Measurements from ENCODE around the gene ROGDI. TPM values are rescaled to one million over a fixed set of nuclear protein-coding genes. Genes with fewer than 3 reads are reported as not detected.

The ROGDI gene
- polyA plus RNA-seq, 1 donor (not counting 4 experiments of a cell fraction or from before 2014, with no cell fraction given), result 20.5 TPM

GRCh38 chr16:4814046-4814445, 11.6 kb upstream of the ROGDI start:
- Histone ChIP-seq H3K4me2 (ENCODE audit: control insufficient read depth, extremely low read depth, insufficient read depth, low read depth, low read length) (no peak overlapping the region), H2AFZ (ENCODE audit: control insufficient read depth, low read length) (no peak overlapping the region), H3K4me3 (ENCODE audit: control insufficient read depth in 2 of 3, extremely low read depth in 1 of 3, insufficient read depth in 2 of 3, low read depth in 1 of 3, low read length in 3 of 3) (no peak overlapping the region), H3K9ac (ENCODE audit: control insufficient read depth, extremely low read depth, insufficient read depth, low read length) (no peak overlapping the region), H3K36me3 (ENCODE audit: control insufficient read depth in 2 of 2, extremely low read depth in 1 of 2, insufficient read depth in 2 of 2, low read length in 2 of 2) (peaks cover 26 to 36% of the 10 kb centered on the region in 2 experiments), H3K4me1 (ENCODE audit: control insufficient read depth, extremely low read depth, insufficient read depth, low read length) (peaks cover 2% of the 10 kb centered on the region), H4K20me1 (ENCODE audit: control insufficient read depth, extremely low read depth, insufficient read depth, low read length) (no peaks in the 10 kb centered on the region), H3K9me1 (ENCODE audit: control insufficient read depth, extremely low read depth, insufficient read depth, low read length) (no peaks in the 10 kb centered on the region), H3K27me3 (ENCODE audit: control insufficient read depth, extremely low read depth, insufficient read depth, low read length) (no peaks in the 10 kb centered on the region), H3K9me3 (ENCODE audit: control insufficient read depth, low read depth, low read length) (no peaks in the 10 kb centered on the region), H3K27ac (ENCODE audit: control insufficient read depth, insufficient read depth, low read length) (no peak overlapping the region), H3K79me2 (ENCODE audit: control insufficient read depth, insufficient read depth, low read length) (no peaks in the 10 kb centered on the region)
- FAIRE-seq, result no peak
- TF ChIP-seq, protein P1, sequence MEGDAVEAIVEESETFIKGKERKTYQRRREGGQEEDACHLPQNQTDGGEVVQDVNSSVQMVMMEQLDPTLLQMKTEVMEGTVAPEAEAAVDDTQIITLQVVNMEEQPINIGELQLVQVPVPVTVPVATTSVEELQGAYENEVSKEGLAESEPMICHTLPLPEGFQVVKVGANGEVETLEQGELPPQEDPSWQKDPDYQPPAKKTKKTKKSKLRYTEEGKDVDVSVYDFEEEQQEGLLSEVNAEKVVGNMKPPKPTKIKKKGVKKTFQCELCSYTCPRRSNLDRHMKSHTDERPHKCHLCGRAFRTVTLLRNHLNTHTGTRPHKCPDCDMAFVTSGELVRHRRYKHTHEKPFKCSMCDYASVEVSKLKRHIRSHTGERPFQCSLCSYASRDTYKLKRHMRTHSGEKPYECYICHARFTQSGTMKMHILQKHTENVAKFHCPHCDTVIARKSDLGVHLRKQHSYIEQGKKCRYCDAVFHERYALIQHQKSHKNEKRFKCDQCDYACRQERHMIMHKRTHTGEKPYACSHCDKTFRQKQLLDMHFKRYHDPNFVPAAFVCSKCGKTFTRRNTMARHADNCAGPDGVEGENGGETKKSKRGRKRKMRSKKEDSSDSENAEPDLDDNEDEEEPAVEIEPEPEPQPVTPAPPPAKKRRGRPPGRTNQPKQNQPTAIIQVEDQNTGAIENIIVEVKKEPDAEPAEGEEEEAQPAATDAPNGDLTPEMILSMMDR (optimal IDR thresholded peaks at IDR 0.05 in 1 of 3, IDR thresholded peaks at IDR 0.05 in 1 of 3, conservative IDR thresholded peaks at IDR 0.05 in 1 of 3; ENCODE audit: extremely low read depth in 1 of 3, insufficient read depth in 2 of 3, low read length in 3 of 3), result no peak
- TF ChIP-seq EZH2 (IDR thresholded peaks at IDR 0.05; ENCODE audit: low read length), result no peak
- dilution Hi-C loops (cut with MboI; ENCODE audit: extremely low pct_ligation_motif_present, low sequenced_read_pairs), result no loop called here
- no peak for DNase-seq (ENCODE audit: low read depth, low spot score)

DNA sequence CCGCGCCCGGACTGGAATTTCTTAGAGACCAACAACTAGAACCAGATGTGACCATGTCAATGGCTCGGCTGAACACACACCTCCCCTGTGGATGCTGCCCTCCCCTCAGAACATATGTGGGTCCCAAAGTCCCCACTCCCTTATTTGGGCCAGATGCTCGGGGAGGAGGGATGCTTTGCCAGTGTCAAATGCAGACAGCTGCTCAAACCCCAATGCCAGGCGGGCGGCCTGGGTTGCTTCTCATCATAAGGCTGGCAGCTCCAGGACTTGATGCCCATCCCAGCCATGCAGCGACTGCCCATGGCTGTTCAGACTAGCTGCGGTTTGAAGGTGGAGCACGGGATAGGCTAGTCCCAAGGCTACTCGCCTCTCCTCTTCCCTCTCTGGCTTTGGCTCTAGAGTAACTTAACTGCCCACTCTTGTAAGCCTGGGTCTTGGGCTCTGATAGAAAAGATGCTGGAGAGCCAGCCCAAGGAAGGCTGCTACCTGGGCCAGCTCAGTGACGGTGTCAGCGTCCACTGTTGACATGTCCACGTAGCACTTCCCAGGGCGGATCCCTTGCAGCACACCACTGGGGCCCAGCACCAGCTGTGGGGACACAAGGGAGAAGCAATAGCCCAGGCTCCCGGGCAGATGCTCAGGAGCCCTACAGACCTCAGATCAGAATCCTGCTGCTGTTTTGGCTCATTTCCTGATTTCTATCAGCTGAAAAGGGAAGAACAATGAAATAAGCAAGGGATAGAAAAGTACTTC, 11.0 kb upstream of the ROGDI start:
- H3K9me3 ChIP-seq (ENCODE audit: control insufficient read depth, low read depth, low read length), result no peaks in the 10 kb centered on the region
- DNase-seq (ENCODE audit: low read depth, low spot score), result no peak
- H3K79me2 ChIP-seq (ENCODE audit: control insufficient read depth, insufficient read depth, low read length), result no peaks in the 10 kb centered on the region
- TF ChIP-seq EZH2 (IDR thresholded peaks at IDR 0.05; ENCODE audit: low read length), result no peak
- TF ChIP-seq, protein P1 (optimal IDR thresholded peaks at IDR 0.05 in 1 of 3, IDR thresholded peaks at IDR 0.05 in 1 of 3, conservative IDR thresholded peaks at IDR 0.05 in 1 of 3; ENCODE audit: extremely low read depth in 1 of 3, insufficient read depth in 2 of 3, low read length in 3 of 3), result no peak
- no peak overlapping the region for H3K4me3 ChIP-seq (ENCODE audit: control insufficient read depth in 2 of 3, extremely low read depth in 1 of 3, insufficient read depth in 2 of 3, low read depth in 1 of 3, low read length in 3 of 3)
- no peak for FAIRE-seq
- H3K36me3 ChIP-seq (ENCODE audit: control insufficient read depth in 2 of 2, extremely low read depth in 1 of 2, insufficient read depth in 2 of 2, low read length in 2 of 2), result peaks cover 25 to 36% of the 10 kb centered on the region in 2 experiments
- no peak overlapping the region for H2AFZ ChIP-seq (ENCODE audit: control insufficient read depth, low read length)
- no peaks in the 10 kb centered on the region for H3K27me3 ChIP-seq (ENCODE audit: control insufficient read depth, extremely low read depth, insufficient read depth, low read length)
- no peaks in the 10 kb centered on the region for H4K20me1 ChIP-seq (ENCODE audit: control insufficient read depth, extremely low read depth, insufficient read depth, low read length)
- dilution Hi-C loops (cut with MboI; ENCODE audit: extremely low pct_ligation_motif_present, low sequenced_read_pairs), result no loop called here
- H3K9me1 ChIP-seq (ENCODE audit: control insufficient read depth, extremely low read depth, insufficient read depth, low read length), result no peaks in the 10 kb centered on the region
- no peak overlapping the region for H3K9ac ChIP-seq (ENCODE audit: control insufficient read depth, extremely low read depth, insufficient read depth, low read length)
- H3K4me1 ChIP-seq (ENCODE audit: control insufficient read depth, extremely low read depth, insufficient read depth, low read length), result peaks cover 2% of the 10 kb centered on the region
- H3K27ac ChIP-seq (ENCODE audit: control insufficient read depth, insufficient read depth, low read length), result no peak overlapping the region
- no peak overlapping the region for H3K4me2 ChIP-seq (ENCODE audit: control insufficient read depth, extremely low read depth, insufficient read depth, low read depth, low read length)
